Fibroblast of the aortic adventitia (primary cell): Measurements from ENCODE around the gene AHSG. TPM values are rescaled to one million over a fixed set of nuclear protein-coding genes. Genes with fewer than 3 reads are reported as not detected.

Experiments
- DNase-seq: peaks from one replicate; pipeline ENCODE4 v3.0.0-alpha.2; 2010; ENCODE audit warnings: low read depth
- H3K4me3 ChIP-seq: 2 replicates; pipeline ENCODE4 v1.5.1; 2011; ENCODE audit warnings: low read depth, mild to moderate bottlenecking, control low read depth, low read length, moderate library complexity
- total RNA-seq: library from RNA; depleted of rRNA; stranded (reverse); fragments of >200 nt; gene quantifications from 2 replicates; pipeline ENCODE4 v1.2.3, GENCODE V29; 2012; ENCODE audit warnings: low replicate concordance
- TF ChIP-seq, protein P1 (sequence below): IDR thresholded peaks from 2 replicates; pipeline ENCODE4 v1.5.1; 2011; ENCODE audit warnings: mild to moderate bottlenecking, low read length, control low read depth, inconsistent platforms; ENCODE audit not compliant: insufficient read depth

The AHSG gene
- total RNA-seq, 1 donor = not detected

DNA sequence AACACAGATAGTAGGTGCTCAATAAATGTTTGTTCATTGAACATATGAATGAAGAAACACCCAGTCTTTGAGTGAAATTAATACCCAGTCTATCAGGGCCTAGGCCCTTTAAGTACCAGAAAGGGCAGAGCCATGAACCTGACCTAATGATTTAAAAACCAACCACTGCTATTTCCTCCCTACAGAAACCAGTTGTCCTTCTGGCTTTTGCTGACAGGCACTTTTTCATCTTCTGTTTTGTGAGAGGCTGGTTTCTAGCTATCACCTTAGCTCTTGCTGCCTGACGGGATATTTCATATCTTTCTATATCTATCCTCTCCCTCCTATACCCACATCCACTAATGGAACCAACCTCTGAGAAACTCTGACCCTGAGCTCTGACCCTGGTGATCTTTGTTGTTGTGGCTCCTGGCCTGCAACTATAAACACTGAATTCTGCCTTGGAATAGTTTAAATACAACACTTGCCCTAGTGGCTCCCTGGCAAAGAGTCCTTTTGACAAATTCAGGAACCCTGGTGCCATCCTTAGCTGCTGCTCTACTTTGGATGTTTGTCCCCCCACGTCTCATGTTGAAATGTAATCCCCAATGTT is 4.1 kb upstream of the AHSG start:
- TF ChIP-seq, protein P1, sequence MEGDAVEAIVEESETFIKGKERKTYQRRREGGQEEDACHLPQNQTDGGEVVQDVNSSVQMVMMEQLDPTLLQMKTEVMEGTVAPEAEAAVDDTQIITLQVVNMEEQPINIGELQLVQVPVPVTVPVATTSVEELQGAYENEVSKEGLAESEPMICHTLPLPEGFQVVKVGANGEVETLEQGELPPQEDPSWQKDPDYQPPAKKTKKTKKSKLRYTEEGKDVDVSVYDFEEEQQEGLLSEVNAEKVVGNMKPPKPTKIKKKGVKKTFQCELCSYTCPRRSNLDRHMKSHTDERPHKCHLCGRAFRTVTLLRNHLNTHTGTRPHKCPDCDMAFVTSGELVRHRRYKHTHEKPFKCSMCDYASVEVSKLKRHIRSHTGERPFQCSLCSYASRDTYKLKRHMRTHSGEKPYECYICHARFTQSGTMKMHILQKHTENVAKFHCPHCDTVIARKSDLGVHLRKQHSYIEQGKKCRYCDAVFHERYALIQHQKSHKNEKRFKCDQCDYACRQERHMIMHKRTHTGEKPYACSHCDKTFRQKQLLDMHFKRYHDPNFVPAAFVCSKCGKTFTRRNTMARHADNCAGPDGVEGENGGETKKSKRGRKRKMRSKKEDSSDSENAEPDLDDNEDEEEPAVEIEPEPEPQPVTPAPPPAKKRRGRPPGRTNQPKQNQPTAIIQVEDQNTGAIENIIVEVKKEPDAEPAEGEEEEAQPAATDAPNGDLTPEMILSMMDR = no peak
- no peak overlapping the region for H3K4me3 ChIP-seq
- no peak for DNase-seq

DNA sequence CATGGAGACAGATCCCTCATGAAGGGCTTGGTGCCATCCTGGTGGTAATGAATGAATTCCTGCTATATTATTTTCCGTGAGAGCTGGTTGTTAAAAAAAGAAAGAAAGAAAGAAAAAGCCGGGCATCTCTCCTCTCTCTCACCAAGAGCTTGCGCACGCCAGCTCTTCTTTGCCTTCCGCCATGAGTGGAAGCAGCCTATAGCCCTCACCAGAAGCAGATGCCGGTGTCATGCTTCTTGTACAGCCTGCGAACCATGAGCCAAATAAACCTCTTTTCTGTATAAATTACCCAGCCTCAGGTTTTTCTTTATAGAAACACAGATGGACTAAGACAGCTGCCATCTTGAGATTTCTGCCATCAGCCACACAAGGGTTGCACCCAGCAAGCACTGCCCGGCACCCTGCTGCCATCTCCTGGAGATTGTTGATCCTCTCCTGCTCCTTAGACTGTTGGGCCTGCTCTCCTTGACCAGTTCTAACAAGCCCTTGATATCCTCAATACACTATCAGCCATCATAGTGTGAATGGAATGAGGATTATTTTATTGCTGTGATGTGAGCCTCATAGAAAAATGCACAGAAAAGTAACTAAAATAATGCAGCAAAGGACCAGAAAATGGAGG is 3.5 kb upstream of the AHSG start:
- no peak overlapping the region for H3K4me3 ChIP-seq
- no peak for DNase-seq
- TF ChIP-seq, protein P1 = peak; percentile 28

DNA sequence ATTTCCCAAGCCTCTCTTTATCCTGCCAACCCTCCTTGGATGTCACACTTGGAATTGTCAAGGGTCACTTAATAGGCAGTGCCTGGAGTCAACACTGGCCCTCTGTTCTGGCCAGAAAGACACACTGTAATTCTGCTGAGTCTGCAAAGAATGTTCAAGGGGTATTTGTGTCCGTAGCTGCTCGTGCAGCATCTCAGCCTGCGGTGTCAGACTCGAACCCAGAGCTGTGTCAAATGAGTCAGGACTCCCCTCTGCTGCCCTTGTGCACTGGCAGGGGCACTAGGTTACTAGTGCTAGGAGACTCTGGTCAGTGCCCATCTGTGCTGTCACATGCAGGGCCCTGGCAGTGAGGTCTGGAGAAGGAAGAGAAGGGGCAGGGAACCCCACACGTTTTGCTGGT is 795 bp upstream of the AHSG start:
- H3K4me3 ChIP-seq = no peak overlapping the region
- no peak for DNase-seq
- TF ChIP-seq, protein P1 = no peak

DNA sequence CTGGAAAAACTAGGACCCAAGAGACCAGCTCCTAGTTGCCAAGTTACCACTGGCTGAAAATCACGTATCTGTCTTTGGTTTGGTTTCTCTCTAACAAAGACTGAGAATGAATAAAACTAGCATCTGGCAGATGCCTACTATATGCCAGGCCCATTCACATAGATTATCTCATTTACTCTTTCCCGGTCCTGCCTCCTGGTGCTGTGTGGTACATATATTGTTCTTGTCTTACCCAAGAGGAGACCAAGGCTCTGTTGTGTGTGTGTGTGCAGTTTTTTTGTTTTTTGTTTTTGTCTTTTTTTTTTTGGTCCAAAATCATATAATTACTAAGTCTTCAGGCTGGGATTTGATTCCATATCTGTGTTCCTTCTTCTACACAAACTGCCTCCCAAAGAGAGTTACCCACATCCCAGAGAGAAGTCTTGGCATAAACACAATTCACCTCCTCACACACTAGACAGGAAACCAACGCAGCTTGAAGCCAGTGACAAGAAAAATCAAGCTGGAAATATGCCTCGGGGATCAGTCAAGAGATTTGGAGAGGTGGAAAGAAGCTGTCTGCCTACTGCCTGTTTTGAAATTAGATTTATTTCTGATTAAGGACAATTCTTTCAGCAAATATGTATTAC is 891 bp downstream of the AHSG start:
- TF ChIP-seq, protein P1 = no peak
- no peak for DNase-seq
- H3K4me3 ChIP-seq = no peak overlapping the region

DNA sequence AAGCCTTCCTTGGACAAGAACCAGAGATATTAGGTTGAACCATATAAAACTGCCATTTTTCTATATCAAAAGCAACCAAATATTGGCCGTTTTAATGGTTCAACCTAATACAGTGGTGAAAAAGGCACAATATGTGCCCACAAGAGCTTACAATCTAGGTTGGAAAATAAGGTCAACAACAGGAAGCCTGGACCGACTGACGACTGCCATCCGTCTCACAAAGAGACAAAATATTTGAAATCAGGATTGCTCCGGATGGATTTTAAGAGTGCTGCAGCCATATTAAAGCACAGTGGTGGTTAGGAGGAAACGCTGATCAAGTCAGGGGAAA is 1.4 kb downstream of the AHSG start:
- H3K4me3 ChIP-seq = no peak overlapping the region
- no peak for DNase-seq

DNA sequence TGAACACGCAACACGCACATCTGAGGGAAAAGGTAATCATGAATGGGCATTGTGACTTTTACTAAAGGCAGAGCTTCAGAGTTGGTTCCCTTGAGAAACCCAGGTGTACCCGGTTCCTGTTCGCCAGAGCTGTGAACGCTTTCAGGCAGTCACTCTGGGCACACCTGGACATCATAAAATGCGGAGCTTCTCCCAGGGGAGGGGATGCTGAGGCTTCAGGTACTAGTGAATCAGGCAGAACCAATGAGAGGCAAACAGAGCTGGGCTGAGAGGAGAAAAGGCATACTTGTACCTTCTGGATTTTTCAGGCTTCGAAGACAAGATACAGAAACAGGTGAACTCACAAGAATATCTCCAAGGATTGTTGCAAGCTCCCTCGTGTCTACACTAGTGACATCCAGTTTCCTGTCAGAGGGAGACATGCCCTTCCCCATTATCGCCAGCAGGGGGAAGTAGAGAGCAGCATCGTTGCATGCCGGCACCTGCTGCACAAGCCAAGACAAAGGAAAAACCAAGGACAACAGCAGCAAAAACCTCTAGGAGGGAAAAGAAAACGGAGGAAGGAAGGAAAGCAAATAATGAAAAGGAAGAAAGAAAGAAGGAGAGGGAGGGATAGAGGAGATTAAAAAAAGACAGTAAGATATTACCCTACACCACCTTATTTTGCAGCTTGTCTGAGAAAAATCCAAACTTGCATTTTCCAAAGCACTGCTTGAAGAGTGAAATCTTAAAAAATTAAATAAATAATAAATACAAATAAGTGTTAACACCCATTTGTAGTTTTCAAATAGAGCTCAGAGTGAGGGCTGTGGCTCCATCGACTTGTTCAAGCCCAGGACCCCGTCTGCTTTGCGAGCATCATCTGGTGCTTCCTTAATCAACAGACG is 2.0 kb downstream of the AHSG start:
- no peak overlapping the region for H3K4me3 ChIP-seq
- TF ChIP-seq, protein P1 = peak; percentile 99
- peak; percentile 78 for DNase-seq

More for the DNA sequence above, 1.4 kb downstream of the AHSG start:
- TF ChIP-seq, protein P1 = no peak
